OCI-LY1 (cell line): ENCODE data around the gene METTL25.

Experiments used
- EZH2 ChIP-seq: fragments of 200-600 bp; sonication (generic), shearing (Covaris generic); IDR thresholded peaks from 2 replicates; pipeline ENCODE4 v1.8.0; 2017; ENCODE audit warnings: borderline replicate concordance, mixed run types, mild to moderate bottlenecking, antibody characterized with exemption, low read length, moderate library complexity, mixed read lengths
- TF ChIP-seq, protein P1 (sequence below): fragments of 200-600 bp; sonication (generic), shearing (Covaris generic); IDR thresholded peaks from 2 replicates; pipeline ENCODE4 v1.5.1; 2017; ENCODE audit warnings: mild to moderate bottlenecking, antibody characterized with exemption, low read length, moderate library complexity, mixed read lengths

DNA sequence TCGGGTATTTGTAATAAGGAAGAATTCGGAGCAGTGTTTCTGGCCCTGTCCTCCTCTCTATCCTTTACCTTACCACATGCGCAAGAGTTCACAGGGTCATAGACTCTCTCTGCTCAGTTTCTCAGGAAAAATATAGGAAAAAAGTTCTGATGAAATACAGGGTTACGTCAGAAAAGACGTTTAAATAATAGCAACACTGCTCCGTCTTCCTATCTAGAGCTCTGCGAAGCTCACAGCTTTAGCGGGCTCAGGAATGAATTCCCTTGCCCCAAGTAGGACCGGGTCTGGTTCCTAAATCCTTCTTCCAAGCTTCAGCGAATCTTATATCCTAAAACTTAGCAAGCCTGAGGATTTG, 507 bp upstream of the METTL25 start:
- TF ChIP-seq, protein P1, sequence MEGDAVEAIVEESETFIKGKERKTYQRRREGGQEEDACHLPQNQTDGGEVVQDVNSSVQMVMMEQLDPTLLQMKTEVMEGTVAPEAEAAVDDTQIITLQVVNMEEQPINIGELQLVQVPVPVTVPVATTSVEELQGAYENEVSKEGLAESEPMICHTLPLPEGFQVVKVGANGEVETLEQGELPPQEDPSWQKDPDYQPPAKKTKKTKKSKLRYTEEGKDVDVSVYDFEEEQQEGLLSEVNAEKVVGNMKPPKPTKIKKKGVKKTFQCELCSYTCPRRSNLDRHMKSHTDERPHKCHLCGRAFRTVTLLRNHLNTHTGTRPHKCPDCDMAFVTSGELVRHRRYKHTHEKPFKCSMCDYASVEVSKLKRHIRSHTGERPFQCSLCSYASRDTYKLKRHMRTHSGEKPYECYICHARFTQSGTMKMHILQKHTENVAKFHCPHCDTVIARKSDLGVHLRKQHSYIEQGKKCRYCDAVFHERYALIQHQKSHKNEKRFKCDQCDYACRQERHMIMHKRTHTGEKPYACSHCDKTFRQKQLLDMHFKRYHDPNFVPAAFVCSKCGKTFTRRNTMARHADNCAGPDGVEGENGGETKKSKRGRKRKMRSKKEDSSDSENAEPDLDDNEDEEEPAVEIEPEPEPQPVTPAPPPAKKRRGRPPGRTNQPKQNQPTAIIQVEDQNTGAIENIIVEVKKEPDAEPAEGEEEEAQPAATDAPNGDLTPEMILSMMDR, result no peak
- no peak for TF ChIP-seq EZH2
